ENCODE results near the gene LAMA3. TPM values are rescaled to one million over a fixed set of nuclear protein-coding genes. Genes with fewer than 3 reads are reported as not detected.

LAMA3 gene
- total RNA-seq, 4 donors from 2014 or later = 46.3 to 80.6 (median 67.1) TPM

DNA sequence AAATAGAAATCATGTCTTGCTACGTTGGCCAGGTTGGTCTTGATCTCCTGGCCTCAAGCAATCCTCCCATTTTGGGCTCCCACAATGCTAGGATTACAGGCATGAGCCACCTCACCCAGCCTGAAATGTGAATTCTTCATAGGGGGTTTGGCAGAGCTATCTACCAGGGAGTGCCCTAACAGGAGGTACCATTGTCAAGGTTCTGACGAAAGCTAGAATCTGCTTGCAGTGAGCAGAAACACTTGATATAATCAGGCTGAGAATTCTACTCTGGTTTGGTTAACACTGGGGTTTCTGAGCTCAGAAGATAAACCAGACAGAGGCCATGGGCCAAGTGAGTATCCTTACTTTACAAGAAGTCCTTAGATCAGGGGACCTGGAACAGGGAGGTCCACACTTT, 7.2 kb upstream of the LAMA3 start:
- WGBS, 2 donors = 83 to 87% methylated on average over 2 of the region's 2 CpGs
- no peak overlapping the region for H3K27ac ChIP-seq

DNA sequence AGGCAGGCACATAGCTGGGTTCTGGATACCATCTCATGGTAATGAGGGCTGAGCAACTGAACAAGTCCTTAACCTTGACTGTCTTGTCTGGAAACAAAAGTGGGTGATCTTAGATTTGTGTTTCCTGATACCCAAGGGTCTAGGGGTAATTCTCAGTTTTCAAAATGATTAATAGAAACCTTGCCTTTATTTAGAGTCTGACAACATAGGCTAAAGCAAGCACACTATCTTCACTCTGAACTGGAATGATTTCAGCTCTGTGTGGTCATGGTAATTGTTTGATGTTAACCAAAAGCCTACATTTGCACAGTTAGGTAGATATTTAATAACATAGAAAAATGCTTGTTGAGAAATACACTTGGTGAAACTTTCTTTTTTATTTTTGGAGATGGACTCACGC, 6.8 kb upstream of the LAMA3 start:
- Histone ChIP-seq H3K36me3 (no peaks in the 10 kb centered on the region), H3K27ac (no peak overlapping the region), H3K27me3 (no peaks in the 10 kb centered on the region), H3K9me3 (no peaks in the 10 kb centered on the region), H3K4me1 (peaks cover 0 to 5% (median 0%) of the 10 kb centered on the region in 4 donors), H3K4me3 (no peak overlapping the region)
- 90 to 95% methylated on average over 1 of the region's 1 CpG for WGBS, 2 donors
- DNase-seq (ENCODE audit: low spot score in 2 of 2) = no peak
- TF ChIP-seq POLR2A (IDR thresholded peaks at IDR 0.05) (no peak), EP300 (IDR thresholded peaks at IDR 0.05) (no peak)
- TF ChIP-seq, protein P1, sequence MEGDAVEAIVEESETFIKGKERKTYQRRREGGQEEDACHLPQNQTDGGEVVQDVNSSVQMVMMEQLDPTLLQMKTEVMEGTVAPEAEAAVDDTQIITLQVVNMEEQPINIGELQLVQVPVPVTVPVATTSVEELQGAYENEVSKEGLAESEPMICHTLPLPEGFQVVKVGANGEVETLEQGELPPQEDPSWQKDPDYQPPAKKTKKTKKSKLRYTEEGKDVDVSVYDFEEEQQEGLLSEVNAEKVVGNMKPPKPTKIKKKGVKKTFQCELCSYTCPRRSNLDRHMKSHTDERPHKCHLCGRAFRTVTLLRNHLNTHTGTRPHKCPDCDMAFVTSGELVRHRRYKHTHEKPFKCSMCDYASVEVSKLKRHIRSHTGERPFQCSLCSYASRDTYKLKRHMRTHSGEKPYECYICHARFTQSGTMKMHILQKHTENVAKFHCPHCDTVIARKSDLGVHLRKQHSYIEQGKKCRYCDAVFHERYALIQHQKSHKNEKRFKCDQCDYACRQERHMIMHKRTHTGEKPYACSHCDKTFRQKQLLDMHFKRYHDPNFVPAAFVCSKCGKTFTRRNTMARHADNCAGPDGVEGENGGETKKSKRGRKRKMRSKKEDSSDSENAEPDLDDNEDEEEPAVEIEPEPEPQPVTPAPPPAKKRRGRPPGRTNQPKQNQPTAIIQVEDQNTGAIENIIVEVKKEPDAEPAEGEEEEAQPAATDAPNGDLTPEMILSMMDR (IDR thresholded peaks at IDR 0.05) = no peak

More for the DNA sequence above, 7.2 kb upstream of the LAMA3 start:
- H3K4me3 ChIP-seq = no peak overlapping the region
- H3K27me3 ChIP-seq = no peaks in the 10 kb centered on the region
- DNase-seq (ENCODE audit: low spot score in 2 of 2) = no peak
- H3K36me3 ChIP-seq = no peaks in the 10 kb centered on the region
- TF ChIP-seq POLR2A (IDR thresholded peaks at IDR 0.05) (no peak), EP300 (IDR thresholded peaks at IDR 0.05) (no peak)
- no peaks in the 10 kb centered on the region for H3K9me3 ChIP-seq
- peaks cover 0 to 5% (median 0%) of the 10 kb centered on the region in 4 donors for H3K4me1 ChIP-seq

DNA sequence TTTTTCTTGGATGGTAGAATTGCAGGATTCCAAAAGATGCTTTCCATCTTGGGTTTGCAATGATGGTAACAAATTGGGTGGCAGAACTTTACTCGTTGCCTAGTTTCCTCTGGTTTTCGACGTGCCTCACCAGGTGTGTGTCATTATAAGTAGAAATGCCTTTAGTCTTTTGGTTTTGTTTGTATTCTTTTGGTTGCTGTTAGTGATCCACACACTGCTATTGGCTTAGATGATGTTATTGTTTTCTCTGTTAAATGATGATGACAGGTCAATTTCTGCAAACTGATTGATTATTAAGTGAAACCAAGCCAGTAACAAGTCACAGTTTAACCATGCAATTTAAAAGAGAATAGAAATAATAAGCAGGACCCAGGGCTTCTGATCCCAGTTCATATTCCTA, 6.1 kb upstream of the LAMA3 start:
- 90 to 91% methylated on average over 3 of the region's 3 CpGs for WGBS, 2 donors
- peaks cover 0 to 4% of the 10 kb centered on the region in 2 donors for H3K27me3 ChIP-seq
- no peak overlapping the region for H3K27ac ChIP-seq
- H3K4me1 ChIP-seq = peaks cover 0 to 5% (median 0%) of the 10 kb centered on the region in 4 donors
- H3K9me3 ChIP-seq = no peaks in the 10 kb centered on the region
- no peak for DNase-seq (ENCODE audit: low spot score in 2 of 2)
- no peaks in the 10 kb centered on the region for H3K36me3 ChIP-seq
- TF ChIP-seq POLR2A (IDR thresholded peaks at IDR 0.05) (no peak), EP300 (IDR thresholded peaks at IDR 0.05) (no peak)
- TF ChIP-seq, protein P1 (IDR thresholded peaks at IDR 0.05) = no peak
- no peak overlapping the region for H3K4me3 ChIP-seq

DNA sequence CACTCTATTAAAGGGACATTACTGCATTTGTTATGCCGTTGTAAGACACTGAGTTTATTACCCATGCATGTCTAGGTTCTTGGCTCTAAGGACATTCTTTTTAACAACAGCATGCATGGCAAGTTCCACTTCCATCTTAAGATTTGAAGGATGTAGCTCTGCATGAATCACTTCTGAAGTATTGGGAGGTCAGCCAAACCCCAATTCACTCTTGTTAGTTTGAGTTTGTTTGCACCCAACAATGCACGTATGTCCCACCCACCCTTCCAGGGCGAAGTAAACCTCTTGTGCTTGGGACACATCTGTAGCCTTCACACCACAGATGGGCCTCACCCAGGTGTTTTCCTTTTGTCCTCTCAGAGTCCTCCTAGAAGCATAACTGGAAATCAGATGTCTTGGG, 5.6 kb upstream of the LAMA3 start:
- peaks cover 0 to 8% (median under 1%) of the 10 kb centered on the region in 4 donors for H3K4me1 ChIP-seq
- H3K36me3 ChIP-seq = no peaks in the 10 kb centered on the region
- no peak overlapping the region for H3K4me3 ChIP-seq
- TF ChIP-seq EP300 (IDR thresholded peaks at IDR 0.05) (no peak), POLR2A (IDR thresholded peaks at IDR 0.05) (no peak)
- TF ChIP-seq, protein P1 (IDR thresholded peaks at IDR 0.05) = no peak
- no peak for DNase-seq (ENCODE audit: low spot score in 2 of 2)
- WGBS, 2 donors = 32 to 40% methylated on average over 3 of the region's 3 CpGs
- H3K9me3 ChIP-seq = no peaks in the 10 kb centered on the region
- H3K27me3 ChIP-seq = peaks cover 0 to 4% of the 10 kb centered on the region in 2 donors
- H3K27ac ChIP-seq = no peak overlapping the region

DNA sequence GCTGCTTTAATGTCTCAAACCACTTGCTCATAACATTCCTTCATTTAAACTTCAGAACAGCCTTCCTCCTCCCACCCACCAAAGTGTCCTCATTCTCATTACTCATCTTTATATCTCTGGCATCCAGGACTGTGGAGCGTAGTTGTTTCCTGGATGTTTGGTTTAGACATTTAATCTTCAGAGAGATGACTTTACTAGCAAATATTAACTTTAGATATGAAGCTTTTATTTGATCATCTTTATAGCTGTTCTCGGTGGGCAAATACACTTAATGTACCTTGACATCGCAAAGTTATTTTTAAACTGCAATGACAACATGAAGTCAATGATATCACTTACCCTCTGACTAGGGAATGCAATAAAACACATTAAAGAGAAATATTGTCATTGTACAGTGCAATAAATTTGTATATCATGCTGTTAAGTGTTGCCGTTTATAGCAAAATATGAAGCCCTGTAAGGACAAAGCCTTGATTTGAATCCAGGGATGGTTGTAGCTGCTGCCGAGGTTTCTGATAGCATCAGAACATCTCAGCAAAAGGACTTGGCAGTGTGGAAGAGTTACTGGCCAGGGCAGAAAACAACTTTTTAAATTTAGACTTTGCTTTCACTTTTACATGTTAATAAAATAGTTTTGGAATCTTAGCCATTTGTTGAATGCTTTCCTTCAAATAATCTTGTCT, 4.6 kb upstream of the LAMA3 start:
- Histone ChIP-seq H3K27me3 (peaks cover 0 to 9% of the 10 kb centered on the region in 2 donors), H3K4me3 (no peak overlapping the region), H3K9me3 (no peaks in the 10 kb centered on the region), H3K36me3 (no peaks in the 10 kb centered on the region), H3K4me1 (peaks cover 0 to 17% (median 3%) of the 10 kb centered on the region in 4 donors), H3K27ac (no peak overlapping the region)
- WGBS, 2 donors = 65 to 66% methylated on average over 5 of the region's 5 CpGs
- no peak for DNase-seq (ENCODE audit: low spot score in 2 of 2)
- TF ChIP-seq, protein P1 (IDR thresholded peaks at IDR 0.05) = no peak
- no peak for TF ChIP-seq POLR2A (IDR thresholded peaks at IDR 0.05)
- TF ChIP-seq EP300 (IDR thresholded peaks at IDR 0.05) = no peak

All from tibial nerve (tissue), 4 donors.